RWPE2 (cell line): ENCODE data around the gene RB1.

Experiments
- ATAC-seq: fragments of 200-7000 bp; cut with Tn5 transposase; 3 replicates; pipeline ENCODE4 v1.9.1; 2021; ENCODE audit warnings: low read depth
- DNase-seq: peaks from one replicate; pipeline ENCODE4 v3.0.0-alpha.2; 2020; ENCODE audit warnings: low spot score
- H3K27ac ChIP-seq: fragments of 450-650 bp; 2 replicates; pipeline ENCODE4 v1.5.1; 2017; ENCODE audit warnings: mild to moderate bottlenecking; ENCODE audit not compliant: poor library complexity, severe bottlenecking
- H3K27me3 ChIP-seq: fragments of 250-450 bp; sonication (Bioruptor Pico); 2 replicates; pipeline ENCODE4 v1.5.1; 2021; ENCODE audit warnings: mild to moderate bottlenecking, moderate library complexity; ENCODE audit not compliant: insufficient read depth, poor library complexity, severe bottlenecking
- H3K36me3 ChIP-seq: fragments of 250-450 bp; sonication (Bioruptor Pico); 2 replicates; pipeline ENCODE4 v1.5.1; 2020; ENCODE audit warnings: low read depth, mild to moderate bottlenecking, moderate library complexity
- H3K4me1 ChIP-seq: fragments of 250-450 bp; sonication (Bioruptor Pico); 2 replicates; pipeline ENCODE4 v1.5.1; 2021; ENCODE audit warnings: mild to moderate bottlenecking, moderate library complexity; ENCODE audit not compliant: insufficient read depth, poor library complexity, severe bottlenecking
- H3K4me3 ChIP-seq: fragments of 250-450 bp; sonication (Bioruptor Pico); 2 replicates; pipeline ENCODE4 v1.5.1; 2021; ENCODE audit warnings: mild to moderate bottlenecking, moderate library complexity; ENCODE audit not compliant: severe bottlenecking
- H3K9me3 ChIP-seq: fragments of 250-450 bp; sonication (Bioruptor Pico); 2 replicates; pipeline ENCODE4 v1.5.1; 2021; ENCODE audit warnings: mild to moderate bottlenecking, moderate library complexity; ENCODE audit not compliant: severe bottlenecking
- CTCF ChIP-seq: fragments of 450-650 bp; IDR thresholded peaks from one replicate; pipeline ENCODE4 v1.5.1; 2017; ENCODE audit warnings: mild to moderate bottlenecking, moderate library complexity; ENCODE audit not compliant: poor library complexity, severe bottlenecking

Gene RB1

GRCh38 chr13:48496271-48497161 is 193.0 kb downstream of the RB1 start:
- ATAC-seq (no peak), DNase-seq (no peak)
- Histone ChIP-seq H3K36me3 (no peaks in the 10 kb centered on the region), H3K4me1 (peaks cover 19% of the 10 kb centered on the region), H3K27ac (no peak overlapping the region), H3K4me3 (no peak overlapping the region), H3K9me3 (no peaks in the 10 kb centered on the region), H3K27me3 (no peaks in the 10 kb centered on the region)
- TF ChIP-seq CTCF, result no peak

GRCh38 chr13:48497669-48498068 is 194.1 kb downstream of the RB1 start:
- Histone ChIP-seq H3K9me3 (no peaks in the 10 kb centered on the region), H3K36me3 (no peaks in the 10 kb centered on the region), H3K4me3 (no peak overlapping the region), H3K27ac (no peak overlapping the region), H3K4me1 (peaks cover 19% of the 10 kb centered on the region), H3K27me3 (no peaks in the 10 kb centered on the region)
- DNase-seq (no peak), ATAC-seq (no peak)
- no peak for TF ChIP-seq CTCF

- Histone ChIP-seq H3K27me3 (no peaks in the 10 kb centered on the region), H3K9me3 (no peaks in the 10 kb centered on the region), H3K4me3 (no peak overlapping the region), H3K36me3 (no peaks in the 10 kb centered on the region), H3K4me1 (peaks cover 10% of the 10 kb centered on the region), H3K27ac (peak overlapping the region; percentile 13)
- DNase-seq, result no peak
- peak; percentile 97 for ATAC-seq
- TF ChIP-seq CTCF, result no peak
Observed at GRCh38 chr13:48500652-48501197, 197.2 kb downstream of the RB1 start.

GRCh38 chr13:48501705-48502104 is 198.2 kb downstream of the RB1 start:
- Histone ChIP-seq H3K4me1 (peaks cover 10% of the 10 kb centered on the region), H3K9me3 (no peaks in the 10 kb centered on the region), H3K27ac (no peak overlapping the region), H3K4me3 (no peak overlapping the region), H3K36me3 (no peaks in the 10 kb centered on the region), H3K27me3 (no peaks in the 10 kb centered on the region)
- ATAC-seq, result no peak
- no peak for TF ChIP-seq CTCF
- no peak for DNase-seq
